GM21528 (cell line): ENCODE measurements around the gene CTCF.
"Not testable (repeated sequence)": the region's sequence is repeated elsewhere in the genome, so short reads cannot be mapped to it uniquely, and the experiment has no call there.

Source experiments
- ATAC-seq: cut with Tn5 transposase; IDR thresholded peaks from one replicate; pipeline ENCODE4 v1.9.1; 2021; ENCODE audit warnings: mild to moderate bottlenecking, moderate library complexity; ENCODE audit not compliant: unreplicated experiment, low FRiP score

Gene CTCF, protein sequence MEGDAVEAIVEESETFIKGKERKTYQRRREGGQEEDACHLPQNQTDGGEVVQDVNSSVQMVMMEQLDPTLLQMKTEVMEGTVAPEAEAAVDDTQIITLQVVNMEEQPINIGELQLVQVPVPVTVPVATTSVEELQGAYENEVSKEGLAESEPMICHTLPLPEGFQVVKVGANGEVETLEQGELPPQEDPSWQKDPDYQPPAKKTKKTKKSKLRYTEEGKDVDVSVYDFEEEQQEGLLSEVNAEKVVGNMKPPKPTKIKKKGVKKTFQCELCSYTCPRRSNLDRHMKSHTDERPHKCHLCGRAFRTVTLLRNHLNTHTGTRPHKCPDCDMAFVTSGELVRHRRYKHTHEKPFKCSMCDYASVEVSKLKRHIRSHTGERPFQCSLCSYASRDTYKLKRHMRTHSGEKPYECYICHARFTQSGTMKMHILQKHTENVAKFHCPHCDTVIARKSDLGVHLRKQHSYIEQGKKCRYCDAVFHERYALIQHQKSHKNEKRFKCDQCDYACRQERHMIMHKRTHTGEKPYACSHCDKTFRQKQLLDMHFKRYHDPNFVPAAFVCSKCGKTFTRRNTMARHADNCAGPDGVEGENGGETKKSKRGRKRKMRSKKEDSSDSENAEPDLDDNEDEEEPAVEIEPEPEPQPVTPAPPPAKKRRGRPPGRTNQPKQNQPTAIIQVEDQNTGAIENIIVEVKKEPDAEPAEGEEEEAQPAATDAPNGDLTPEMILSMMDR

DNA sequence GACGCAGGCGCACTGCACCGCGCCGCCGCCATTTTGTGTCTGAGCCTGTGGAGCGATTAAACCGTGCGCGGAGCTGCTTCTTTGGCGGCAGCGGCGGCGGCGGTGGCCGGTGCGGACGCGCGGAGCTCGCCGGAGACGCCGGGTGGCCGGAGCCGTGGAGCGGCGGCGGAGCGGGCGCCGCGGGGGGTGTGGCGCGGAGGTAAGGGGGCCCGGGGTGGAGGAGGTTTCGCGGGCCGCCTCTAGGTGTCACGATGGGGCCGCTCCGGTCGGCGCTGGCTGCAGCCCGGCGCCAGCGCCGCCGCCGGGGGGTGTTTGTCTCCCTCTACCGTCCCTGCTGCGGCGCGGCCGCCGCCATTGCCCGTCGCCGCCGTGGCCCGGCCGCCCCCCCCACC lies at the start of gene CTCF:
Gene CTCF (plus strand): TSS at position 1 of the 392 bp plus-strand sequence. CDS start 48,307 bp downstream, outside the sequence.
- ATAC-seq: peak; percentile 49

DNA sequence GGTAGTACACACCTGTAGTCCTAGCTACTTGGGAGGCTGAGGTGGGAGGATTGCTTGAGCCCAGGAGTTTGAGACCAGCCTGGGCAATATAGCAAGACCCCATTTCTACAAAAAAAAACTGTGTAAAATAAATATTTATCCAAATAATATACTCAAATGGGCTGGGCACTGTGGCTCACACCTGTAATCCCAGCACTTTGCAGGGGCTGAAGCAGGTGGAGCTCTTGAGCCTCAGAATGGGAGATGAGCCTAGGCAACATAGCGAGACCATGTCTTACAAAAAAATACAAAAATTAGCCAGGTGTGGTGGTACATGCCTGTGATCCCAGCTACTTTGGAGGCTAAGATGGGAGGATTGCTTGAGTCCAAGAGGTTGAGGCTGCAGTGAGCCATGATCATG lies 48.4 kb upstream of the CTCF start:
- not testable (repeated sequence) for ATAC-seq

DNA sequence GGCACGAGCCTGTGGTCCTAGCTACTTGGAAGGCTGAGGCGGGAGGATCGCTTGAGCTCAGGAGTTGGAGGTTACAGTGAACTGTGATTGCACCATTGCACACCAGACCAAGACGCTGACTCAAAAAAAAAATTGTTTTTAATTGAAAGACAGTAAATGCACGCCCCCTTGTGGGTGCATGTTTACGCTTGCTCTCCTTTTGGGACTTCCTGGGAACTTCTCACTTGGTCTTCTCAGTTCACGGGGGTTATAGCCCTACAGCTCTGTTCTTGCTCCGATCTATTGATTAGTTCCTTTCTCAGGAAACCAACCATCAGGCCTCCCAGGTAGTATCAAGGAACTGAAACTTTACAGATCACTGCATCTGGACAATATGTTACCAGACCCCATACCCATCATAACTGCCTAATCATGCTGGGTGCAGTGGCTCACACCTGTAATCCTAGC lies 47.9 kb upstream of the CTCF start:
- peak; percentile 47 for ATAC-seq

DNA sequence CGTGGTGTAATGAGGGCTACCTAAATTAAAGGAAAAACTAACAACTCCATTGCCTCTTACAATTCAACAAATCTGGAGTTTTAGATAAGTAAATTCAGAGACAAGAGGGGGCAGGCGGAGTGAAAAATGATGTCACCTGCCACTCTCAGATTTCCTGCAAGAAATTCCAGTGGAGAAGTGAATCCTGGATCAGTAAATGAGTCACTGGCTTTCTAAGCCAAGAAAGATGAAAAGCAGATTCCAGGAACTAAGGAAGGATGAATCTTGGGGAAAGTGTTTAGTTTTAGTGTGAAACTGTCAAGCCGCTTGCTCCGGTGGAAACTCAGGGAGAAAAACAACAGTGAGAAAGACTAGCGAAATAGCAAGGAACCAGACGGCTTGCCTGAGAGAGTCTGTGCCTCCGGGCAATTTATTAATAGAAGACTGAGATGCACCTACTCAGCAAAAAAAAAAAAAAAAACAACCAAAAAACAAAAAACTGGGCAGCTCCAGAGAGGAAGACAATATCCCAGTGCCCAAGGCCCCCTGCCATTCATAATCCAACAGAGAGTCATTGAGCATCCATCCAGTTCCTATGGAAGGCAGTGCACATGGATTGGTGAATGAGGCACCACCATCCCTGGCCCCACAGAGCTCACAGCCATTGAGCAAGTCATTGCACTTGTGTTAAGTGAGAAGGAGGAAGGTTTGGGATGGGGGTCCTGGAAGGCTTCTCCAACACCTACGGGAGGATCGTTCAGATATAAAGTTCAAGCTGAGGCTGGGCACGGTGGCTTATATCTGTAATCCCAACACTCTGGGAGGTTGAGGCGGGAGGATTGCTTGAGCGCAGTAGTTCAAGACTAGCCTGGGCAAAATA lies 45.8 kb upstream of the CTCF start:
- ATAC-seq: no peak

DNA sequence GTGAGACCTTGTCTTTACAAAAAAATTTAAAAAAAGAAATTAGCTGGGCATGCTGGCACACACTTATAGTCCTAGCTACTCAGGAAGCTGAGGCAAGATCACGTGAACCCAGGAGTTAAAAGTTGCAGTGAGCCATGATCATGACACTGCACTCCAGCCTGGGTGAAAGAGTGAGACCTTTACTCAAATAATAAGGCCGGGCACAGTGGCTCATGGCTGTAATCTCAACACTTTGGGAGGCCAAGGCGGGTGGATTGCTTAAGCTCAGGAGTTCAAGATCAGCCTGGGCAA lies 45.2 kb upstream of the CTCF start:
- ATAC-seq: no peak

DNA sequence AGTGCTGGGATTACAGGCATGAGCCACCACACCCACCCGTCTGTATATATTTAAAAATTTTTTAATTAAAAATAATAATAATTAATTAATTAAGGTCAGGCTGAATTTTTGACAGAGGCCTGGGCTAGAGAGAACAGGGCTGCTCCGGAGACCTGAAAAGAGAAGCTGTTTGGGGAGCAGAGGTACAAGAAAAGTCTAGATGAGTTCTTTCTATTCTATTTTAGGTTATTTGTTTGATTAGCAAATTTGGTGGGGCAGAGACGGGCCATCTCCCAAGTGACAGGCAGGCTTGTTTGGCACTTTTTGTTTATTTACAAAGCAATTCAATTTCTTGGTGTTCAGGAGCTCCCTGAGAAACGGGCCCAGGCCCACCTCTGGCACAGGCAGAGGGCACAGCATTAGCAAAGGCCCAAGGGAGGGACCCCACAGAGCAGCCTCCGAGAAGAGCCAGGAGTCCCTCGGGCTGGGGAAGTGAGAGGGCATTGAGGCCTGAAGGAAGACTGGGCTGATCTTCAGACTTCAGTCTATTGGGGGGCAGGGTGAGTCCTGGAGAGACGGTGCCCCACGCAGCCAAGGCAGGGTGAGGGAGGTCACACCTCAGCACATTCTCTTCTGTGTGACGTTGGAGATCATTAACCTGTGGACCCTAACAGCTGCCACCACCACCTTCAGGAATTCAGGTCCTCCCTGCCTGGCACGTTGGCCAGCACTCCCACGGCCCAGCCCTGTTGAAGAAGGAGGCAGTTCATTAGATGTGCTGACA lies 44.5 kb upstream of the CTCF start:
- no peak for ATAC-seq

DNA sequence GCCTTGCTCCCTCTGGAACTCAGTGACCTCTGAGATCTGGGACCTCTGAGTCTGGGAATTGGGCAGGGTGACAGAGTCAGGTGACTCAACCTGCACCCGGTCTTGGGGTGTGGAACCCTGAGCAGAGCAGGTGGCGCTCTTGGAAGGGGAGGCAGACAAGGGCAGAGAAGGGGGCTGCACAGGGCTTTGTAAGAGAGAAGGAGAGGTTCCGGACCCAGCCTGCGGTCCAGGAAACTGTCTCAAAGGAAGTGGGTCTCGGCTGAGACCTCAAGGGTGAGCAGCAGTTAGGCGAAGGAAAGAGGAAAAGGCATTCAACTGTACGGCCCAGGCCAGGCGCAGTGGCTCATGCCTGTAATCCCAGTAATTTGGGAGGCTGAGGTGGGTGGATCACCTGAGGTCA lies 43.6 kb upstream of the CTCF start:
- no peak for ATAC-seq

DNA sequence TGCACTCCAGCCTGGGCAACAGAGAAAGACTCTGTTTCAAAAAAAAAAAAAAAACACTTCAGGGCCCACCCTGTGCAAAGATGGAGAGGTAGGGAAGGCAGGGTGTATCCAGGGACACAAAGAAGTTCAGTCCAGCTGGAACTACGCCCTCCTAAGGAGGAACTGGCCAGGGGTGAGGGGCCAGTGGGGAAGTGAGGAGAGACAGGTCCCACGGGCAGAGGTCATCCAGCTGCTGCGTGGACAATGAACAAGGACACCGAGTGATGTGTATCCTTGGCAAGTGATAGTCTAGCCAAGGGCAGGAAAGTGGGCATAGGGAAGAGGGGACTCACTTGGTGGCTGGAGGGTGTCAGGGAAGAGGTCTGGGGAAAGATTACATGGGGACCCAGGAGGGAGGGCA lies 43.1 kb upstream of the CTCF start:
- no peak for ATAC-seq

DNA sequence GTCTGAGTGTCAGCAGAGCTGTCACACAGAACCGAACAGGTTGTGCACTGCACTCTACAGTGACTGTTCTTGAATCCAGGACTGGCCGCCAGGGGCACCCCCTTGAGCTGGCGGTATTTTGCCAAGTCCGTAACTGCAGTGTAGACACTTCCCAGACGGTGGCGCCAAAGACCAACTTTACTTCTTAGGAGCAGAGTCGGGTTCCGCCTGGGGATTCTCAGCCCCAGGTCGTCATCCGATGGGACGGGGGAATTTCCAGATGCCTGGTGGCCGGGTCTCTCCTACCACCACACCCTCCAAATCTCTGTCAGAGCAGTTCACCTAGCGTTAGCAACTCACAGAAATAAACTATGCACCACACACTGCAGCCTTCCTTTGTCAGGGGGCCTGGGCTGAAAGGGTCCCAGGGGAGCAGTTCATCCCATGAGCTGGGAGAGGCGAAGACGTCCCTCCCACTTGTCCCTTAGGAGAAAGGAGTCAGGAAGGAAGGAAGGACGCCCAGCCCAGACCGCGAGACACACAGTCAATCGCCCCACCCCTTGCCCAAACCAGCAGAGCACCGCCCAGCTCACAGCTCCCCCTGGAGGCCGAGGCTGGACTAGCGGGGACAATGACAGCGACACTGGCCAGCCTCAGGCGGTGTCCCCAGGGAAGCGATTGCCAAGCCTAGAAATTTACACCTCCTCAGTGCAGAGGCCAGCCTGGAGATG lies 41.1 kb upstream of the CTCF start:
- ATAC-seq: peak; percentile 67

DNA sequence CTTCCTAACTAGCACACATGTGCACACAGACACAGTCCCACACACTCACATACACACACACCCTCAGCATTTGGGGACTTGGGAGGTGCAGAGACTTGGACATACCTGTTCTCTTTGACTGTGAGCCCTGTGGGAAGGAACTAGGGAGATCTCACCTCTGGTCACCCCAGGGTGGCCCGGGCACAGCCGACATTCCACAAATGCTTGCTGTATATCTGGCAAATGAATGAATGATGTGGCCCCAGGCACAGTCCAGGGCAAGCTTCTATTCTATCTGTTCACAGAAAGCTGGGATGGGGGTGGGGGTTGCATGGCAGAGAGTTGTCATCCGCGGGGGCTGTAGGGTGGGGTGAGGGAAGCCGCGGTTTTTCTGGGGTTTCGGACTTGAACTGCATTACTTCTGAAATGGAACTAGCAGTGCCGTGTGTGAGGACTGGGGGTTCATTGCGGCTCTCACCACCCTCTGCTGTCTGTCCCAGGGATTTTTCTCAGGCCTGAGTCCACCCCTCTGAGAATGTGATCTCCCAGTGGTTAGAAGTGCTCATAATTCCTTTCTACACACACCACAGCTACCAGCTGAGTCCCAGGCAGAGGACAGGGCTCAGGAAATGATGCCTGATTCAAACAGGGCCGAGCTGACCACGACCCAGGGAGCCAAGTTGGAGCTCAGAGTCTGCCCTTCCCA lies 37.0 kb upstream of the CTCF start:
- ATAC-seq: no peak

DNA sequence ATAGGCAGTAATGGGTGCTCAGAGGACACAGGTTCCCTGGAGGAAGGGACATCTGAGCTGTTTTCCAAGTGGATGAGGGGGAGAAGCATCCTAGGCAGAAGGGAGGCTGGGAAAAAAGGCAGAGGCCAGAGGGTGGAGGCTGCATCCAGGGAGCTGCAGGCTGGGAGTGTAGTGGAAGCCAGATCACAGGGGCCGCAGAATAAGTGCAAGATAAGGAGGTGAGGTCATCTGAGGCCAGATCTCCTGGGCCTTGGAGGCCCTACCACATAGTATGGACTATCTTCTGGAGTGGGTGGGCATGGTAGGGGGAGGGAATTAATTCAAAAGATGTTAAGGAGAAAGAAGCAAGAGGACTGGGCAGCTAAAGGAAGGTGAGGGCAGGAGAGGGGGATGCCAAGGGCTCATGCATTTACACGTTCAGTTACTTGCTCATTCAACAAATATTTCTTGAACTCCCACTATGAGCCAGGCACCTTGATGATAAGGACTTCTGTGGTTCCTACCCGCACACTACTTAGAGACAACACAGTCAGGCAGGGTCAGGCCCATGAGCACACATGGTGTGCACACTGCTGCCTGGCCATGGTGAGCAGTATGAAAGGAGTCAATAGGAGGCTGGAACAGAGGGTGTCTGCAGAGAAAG lies 36.1 kb upstream of the CTCF start:
- no peak for ATAC-seq

DNA sequence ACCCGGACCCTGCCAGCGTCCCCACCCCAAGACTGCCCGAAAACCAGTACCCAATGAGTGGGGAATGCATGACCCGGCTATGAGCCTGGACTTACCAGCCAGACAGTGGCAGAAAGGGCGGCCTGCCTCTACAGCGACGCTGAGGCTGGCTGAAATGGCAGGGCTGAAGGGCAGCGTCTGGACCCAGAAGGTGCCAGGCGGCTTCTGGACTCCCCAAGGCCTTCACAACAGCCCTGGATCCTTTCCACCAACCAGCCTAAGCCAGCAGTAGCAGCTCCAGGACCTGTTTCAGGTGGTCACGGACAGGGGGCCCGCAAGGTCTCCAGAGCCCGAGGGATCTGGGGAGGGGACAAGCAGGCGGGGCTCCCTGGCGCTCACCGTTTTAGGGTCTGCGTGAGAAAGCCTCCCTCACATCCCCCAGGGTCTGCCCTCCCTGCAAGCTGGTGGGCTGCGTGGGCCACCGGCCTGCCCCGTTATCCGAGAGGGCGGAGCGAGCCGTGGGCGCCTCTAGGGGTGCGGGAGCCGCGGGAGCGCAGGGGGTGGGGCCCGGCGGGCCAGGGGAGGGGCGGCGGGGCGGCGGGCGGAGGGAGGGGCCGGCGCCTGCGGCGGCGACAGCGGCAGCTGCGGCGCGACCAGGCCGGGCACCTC lies 34.0 kb upstream of the CTCF start, which contains the start of gene RIPOR1:
Gene RIPOR1 (plus strand): TSS at position 608 of the 648 bp plus-strand sequence. CDS start 9,618 bp downstream, outside the sequence.
- no peak for ATAC-seq

DNA sequence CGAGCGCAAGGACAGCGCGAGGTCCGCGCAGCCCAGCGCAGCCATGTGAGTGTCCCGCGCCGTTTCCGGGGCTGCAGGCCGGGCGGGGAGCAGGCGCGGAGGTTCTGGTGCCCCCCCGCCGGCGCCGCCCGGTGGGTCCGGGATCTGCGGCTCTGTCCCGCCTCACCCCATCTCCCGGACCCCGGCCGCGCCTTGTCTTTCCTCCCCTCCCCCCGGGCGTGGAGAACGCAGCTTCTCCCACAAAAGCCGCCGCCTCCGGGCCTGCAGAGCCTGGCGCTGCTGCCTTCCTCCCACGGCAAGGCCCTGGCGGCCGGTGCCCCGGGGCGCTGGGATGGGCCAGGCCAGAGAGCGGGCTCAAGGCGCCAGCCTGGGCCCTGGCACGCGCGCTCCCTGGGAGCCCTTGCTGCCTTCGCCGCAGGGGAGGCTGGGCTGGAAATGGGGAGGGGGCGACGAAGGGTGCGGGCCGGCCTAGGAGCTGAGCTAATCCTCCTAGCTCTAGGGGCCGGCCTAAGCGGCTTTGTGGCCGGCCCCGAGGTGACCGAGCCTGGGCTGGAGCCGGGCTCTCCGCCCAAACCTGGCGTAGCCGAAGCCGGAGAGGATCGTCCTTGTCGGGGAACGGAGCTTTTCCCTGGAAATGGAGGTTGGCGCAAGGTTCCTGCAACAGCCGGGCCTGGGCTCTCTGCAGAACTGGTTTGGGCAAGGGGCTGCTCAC lies 33.3 kb upstream of the CTCF start:
- no peak for ATAC-seq

DNA sequence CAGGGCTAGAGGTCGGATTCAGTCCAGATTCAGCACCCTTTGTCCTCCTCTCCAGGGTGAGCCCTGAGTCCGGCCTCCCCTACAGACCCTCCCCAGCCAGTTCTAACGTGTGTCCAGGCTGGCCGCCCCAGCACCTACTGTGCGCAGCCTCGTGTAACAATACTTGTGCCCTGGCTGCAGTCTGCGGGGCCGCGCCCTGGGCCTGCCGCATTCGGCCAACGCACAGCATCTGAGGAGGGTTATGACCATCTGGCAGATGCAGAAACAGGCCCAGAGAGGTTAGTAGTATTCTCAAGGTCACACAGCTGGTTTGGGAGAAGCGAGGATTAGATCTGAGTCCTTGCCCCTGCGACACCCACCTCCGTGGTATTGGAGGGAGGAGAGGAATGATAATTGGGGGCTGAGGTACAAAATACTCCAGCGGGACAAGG lies 32.7 kb upstream of the CTCF start:
- ATAC-seq: no peak

DNA sequence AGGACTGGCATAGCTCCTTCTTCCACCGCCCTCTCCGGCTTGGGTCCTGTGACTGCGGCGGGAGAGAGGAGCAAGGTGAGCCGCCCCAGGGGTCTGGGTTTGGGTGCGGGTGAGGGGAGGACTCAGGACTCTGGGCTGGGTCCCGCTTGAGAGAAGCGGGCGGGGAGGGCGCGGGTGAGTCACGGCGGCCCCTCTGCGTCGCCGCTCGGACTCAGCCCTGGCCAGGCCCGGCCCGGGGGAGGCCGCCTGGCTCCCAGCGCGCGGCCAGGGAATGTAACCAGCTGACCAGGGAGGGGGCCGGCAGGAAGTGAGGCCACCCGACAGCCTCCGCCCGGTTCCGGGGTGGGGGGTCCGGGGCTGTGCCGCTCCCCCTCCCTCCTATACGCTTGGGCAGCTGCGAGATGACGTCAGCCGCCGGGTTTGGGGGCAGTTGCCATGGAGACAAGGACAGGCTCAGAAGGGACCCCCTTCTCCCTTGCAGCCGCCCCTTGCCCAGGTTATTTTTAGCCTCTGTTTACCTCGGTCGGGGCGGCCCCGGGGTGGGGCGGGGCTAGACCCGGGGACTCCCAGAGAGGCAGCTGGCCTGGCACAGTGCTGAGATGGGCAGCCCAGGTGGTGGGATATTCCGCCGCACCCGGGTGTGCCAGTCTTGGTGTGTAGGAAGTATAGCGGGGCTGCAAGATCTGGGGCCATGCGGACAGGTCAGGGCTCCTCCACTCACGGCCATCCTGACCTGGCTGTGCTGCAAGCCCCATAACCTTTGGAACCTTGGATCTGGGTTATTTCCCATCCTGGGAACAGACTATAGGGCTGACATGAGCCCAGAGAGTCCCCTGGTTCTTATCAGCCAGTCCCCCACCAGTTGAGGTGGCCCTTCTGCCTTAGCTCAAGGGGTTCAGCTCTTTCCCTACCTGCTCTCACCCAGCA lies 32.0 kb upstream of the CTCF start:
- ATAC-seq: no peak

DNA sequence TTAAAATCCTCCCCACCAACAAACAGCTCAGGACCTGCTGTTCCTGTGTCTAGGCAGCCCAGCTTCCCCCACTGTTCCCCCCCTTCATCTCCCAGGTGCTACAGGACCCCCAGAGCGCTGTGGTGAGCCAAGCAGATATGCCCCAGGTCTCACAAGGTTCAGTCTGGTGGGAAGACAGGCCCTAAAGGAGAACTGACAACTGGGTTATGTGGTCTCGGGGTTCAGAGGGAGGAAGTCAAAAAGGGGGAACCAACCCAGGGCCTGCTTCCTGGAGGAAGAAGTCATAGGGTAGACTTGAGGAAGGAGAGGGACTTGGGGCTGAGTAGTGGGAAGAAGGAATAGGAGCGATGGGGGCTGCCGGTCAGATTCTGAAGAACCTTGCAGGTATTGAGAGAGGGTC lies 31.1 kb upstream of the CTCF start:
- ATAC-seq: no peak
